ENCODE measurements around the gene SOX30.

The SOX30 gene

DNA sequence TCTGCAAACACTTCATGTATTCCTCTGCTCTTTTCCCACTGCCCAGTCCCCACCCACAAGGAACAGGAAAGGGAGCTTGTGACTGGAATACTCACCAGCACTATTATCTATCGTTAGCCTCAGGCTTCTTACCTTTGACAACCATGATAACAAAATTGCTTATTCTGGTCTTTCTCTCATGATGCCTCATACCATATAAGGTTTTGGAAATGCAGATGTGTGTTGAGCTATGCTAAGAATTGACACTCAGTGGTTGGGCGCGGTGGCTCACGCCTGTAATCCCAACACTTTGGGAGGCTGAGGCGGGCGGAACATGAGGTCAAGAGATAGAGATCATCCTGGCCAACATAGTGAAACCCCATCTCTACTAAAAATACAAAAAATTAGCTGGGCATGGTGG lies 25.4 kb downstream of the SOX30 start:
- TF ChIP-seq CTCF (IDR thresholded peaks at IDR 0.05; ENCODE audit: unreplicated experiment in 3 of 3): no peak
- Mint-ChIP-seq H3K4me3 (no peak overlapping the region), H3K36me3 (ENCODE audit: low read depth) (no peaks in the 10 kb centered on the region), H3K27me3 (ENCODE audit: low read depth) (no peaks in the 10 kb centered on the region), H3K27ac (no peak overlapping the region), H3K4me1 (peaks cover 19% of the 10 kb centered on the region), H3K9me3 (peaks cover 6% of the 10 kb centered on the region)

DNA sequence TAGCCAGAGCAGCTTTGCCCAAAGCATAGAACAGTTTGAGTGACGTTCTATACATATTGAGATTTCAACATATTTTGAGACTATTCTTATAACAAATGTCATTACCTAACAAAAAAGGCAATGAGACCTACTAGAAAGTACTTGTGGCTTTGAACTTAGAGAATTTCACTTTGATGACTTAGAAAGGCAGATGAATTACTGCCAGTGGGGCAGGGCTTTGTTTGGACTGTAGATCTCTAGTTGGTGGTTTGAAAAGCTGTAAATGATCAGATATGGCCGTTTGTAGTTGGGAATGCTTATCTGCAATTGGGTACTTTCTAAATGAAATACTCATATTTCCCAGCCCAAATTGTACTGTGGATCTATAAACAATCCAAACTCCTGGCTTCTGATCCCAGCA lies 28.1 kb downstream of the SOX30 start:
- Mint-ChIP-seq H3K4me1 (peaks cover 35% of the 10 kb centered on the region), H3K36me3 (ENCODE audit: low read depth) (no peaks in the 10 kb centered on the region), H3K4me3 (no peak overlapping the region), H3K9me3 (no peaks in the 10 kb centered on the region), H3K27ac (no peak overlapping the region), H3K27me3 (ENCODE audit: low read depth) (no peaks in the 10 kb centered on the region)
- TF ChIP-seq CTCF (IDR thresholded peaks at IDR 0.05; ENCODE audit: unreplicated experiment in 3 of 3): no peak

GRCh38 chr5:157620776-157621175 lies 31.5 kb downstream of the SOX30 start:
- Mint-ChIP-seq H3K36me3 (ENCODE audit: low read depth) (no peaks in the 10 kb centered on the region), H3K4me1 (peaks cover 42% of the 10 kb centered on the region), H3K27me3 (ENCODE audit: low read depth) (no peaks in the 10 kb centered on the region), H3K27ac (peak overlapping the region; percentile 41 to 70 (median 55)), H3K4me3 (no peak overlapping the region), H3K9me3 (peaks cover 4% of the 10 kb centered on the region)
- TF ChIP-seq CTCF (IDR thresholded peaks at IDR 0.05; ENCODE audit: unreplicated experiment in 3 of 3): no peak

DNA sequence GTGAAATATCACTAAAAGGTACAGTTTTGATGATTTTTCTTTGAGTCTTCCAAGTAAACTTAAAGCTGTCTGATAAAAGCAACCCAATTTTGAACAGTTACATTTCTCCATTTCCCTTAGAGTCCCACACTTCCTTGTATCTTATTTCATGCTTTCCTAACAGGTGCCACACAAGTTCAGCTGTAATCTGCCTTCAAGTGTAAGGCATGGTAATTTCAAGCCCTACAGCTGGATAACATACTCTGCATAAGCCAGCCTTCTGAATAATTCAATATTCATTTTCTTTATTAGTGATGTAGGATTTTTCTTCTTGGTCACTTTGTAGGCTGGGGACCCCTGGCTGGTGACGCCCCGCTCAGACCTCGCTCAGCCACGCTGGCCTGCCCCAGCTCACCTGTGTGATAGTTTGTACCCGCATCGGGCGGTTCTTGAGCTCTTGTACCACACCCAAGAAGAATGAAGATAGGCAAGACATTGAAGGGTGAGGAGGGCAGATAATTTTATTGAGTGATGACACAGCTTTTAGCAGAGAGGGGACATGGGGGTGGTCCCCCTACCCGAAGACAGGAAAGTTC lies 34.0 kb downstream of the SOX30 start:
- H3K9me3 Mint-ChIP-seq: peaks cover 4% of the 10 kb centered on the region
- no peaks in the 10 kb centered on the region for H3K27me3 Mint-ChIP-seq (ENCODE audit: low read depth)
- no peaks in the 10 kb centered on the region for H3K36me3 Mint-ChIP-seq (ENCODE audit: low read depth)
- peak overlapping the region; percentile 29 to 65 (median 44) for H3K27ac Mint-ChIP-seq
- no peak overlapping the region for H3K4me3 Mint-ChIP-seq
- no peak for TF ChIP-seq CTCF (IDR thresholded peaks at IDR 0.05; ENCODE audit: unreplicated experiment in 3 of 3)
- peaks cover 41% of the 10 kb centered on the region for H3K4me1 Mint-ChIP-seq

DNA sequence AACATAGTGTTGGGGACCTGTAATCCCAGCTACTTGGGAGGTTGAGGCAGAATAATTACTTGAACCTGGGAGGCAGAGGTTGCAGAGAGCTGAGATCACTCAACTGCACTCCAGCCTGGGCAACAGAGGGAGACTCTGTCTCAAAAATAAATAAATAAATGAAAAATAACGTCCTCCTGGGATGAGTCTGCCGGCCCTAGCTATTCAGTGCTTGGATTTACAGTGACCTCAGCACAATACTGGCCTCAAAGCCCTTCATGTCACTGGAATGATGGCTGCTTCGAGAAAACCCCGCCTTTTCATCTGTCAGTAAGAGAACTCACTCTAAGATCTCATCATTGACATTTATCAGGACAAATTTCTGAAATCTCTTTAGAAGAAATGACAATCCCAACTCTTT lies 35.5 kb downstream of the SOX30 start:
- TF ChIP-seq CTCF (IDR thresholded peaks at IDR 0.05; ENCODE audit: unreplicated experiment in 3 of 3): no peak
- H3K4me1 Mint-ChIP-seq: peaks cover 56% of the 10 kb centered on the region
- no peaks in the 10 kb centered on the region for H3K27me3 Mint-ChIP-seq (ENCODE audit: low read depth)
- H3K36me3 Mint-ChIP-seq (ENCODE audit: low read depth): no peaks in the 10 kb centered on the region
- H3K9me3 Mint-ChIP-seq: peaks cover 4% of the 10 kb centered on the region
- H3K27ac Mint-ChIP-seq: no peak overlapping the region
- H3K4me3 Mint-ChIP-seq: no peak overlapping the region
